NCI-H345 treated with DMSO at 0.1 percent for 48 hours (cell line): ENCODE data around the gene AIRE.
A peak's percentile ranks its signal among the peaks of the same experiment; 100 is the strongest.
"Not testable (repeated sequence)": the region's sequence is repeated elsewhere in the genome, so short reads cannot be mapped to it uniquely, and the experiment has no call there.

Experiments used
- DNase-seq: peaks from one replicate; lab custom pipeline; 2025; ENCODE audit not compliant: unreplicated experiment; lab: John Stamatoyannopoulos, UW

AIRE gene

DNA sequence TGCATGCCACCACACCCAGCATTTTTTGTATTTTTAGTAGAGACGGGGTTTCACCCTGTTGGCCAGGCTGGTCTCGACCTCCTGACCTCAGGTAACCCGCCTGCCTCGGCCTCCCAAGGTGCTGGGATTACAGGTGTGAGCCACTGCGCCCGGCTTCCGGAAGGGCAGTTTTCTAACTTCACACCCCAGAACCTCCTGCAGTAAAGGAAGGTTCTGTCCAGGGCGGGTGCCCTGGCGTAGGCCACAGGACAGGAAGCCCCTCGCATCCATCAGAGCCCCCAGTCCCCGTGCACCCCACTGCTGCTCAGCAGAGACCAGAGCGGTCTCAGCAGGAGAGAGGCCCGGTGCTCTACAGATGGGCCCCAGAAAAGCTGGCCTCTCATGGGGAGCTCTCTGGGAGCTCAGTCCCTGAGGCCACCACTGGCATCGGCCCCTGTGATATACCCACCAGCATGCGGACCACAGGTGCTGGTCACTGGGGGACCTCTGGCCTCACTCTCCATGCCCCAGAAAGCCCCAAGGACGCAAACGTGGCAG, 19.9 kb upstream of the AIRE start:
- DNase-seq = no peak

DNA sequence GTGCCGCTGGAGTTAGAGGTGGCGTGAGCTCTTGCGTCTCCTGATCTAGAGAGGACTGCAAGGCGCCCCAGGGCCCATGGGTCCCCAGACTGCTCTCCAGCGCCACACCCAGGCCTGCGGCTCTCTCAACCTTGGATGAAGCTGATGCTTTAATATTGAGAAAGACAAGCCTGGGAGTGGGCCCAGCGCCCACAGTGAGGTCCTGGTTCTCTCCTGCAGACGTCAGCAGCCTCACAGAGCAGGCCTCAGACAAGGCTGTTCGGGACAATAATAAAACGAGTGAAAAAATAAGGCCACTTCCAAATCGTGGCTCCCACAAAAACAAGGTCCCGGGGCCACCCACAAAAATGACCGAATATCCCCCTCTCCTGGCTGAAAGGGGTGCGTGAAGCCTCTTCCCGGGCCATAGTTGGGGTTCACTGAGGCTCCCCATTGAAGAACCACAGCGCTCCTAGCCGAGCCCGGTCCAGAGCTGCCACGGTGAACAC, 18.0 kb upstream of the AIRE start:
- DNase-seq = no peak

GRCh38 chr21:44269090-44269489, 16.6 kb upstream of the AIRE start:
- DNase-seq = no peak

GRCh38 chr21:44271558-44272283, 14.0 kb upstream of the AIRE start:
- DNase-seq = no peak

- no peak for DNase-seq
These were observed 13.3 kb upstream of the AIRE start for GRCh38 chr21:44272284-44272858.

- no peak for DNase-seq
These were observed 12.6 kb upstream of the AIRE start for GRCh38 chr21:44273046-44273445.

- no peak for DNase-seq
These were observed 10.6 kb upstream of the AIRE start for GRCh38 chr21:44275041-44275440.

DNA sequence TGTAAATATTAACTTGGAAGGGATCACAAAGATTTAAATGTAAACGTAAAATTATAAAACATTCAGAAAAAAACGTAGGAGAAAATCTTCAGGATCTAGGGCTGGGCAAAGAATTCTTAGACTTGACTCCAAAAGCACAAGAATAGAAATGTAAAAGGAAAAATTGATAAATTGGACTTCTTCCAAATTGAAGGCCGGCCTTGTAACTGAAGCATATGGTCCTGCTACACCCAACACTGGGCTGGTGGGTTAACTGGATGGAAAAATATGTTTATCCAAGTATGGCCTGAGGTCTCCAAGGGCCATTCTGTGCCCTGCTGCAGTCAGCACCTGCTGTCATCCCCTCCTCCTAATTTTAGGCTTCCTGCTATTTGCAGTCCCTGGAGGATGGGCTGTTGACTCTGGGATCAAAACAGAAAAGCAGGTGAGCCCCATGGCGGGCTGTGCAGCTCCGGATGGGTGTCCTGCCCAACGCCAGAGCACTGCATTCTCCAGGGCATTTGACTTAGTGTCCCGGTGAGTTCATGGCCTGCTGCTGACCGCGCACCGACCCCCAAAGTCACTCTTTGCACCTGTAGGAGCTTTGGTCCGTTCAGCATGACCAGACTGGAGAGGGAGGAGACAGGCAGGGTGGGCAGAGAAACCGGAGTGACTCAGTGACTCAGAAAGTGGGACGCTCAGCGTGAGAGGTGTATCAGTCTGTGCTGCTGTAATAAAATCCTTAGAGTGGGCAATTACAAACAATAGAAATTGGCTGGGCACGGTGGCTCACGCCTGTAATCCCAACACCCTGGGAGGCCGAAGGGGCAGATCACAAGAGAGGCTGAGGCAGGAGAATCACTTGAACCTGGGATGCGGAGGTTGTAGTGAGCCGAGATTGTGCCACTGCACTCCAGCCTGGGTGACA, 6.1 kb upstream of the AIRE start:
- DNase-seq = peak; percentile 60

DNA sequence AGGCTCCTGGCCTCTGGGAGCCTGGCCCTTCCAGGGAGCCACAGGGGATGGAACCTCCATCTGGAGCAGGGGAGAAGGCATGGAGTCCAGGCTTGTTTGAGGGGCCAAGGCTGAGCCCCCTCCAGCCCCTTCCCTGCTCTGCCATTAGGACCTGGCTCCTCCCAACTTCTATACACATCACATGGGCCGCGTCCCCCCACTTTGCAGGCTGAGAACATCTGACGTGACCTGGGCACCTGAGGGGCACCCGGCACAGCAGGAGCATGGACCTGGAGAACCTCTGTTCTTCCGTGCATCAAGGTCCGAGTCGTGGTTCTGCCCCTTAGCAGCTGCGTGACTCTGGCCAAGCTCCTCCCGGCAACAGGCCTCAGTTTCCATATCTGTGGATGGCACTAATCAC, 3.9 kb upstream of the AIRE start:
- no peak for DNase-seq

- no peak for DNase-seq
These were observed 3.3 kb upstream of the AIRE start for GRCh38 chr21:44282370-44282769.

DNA sequence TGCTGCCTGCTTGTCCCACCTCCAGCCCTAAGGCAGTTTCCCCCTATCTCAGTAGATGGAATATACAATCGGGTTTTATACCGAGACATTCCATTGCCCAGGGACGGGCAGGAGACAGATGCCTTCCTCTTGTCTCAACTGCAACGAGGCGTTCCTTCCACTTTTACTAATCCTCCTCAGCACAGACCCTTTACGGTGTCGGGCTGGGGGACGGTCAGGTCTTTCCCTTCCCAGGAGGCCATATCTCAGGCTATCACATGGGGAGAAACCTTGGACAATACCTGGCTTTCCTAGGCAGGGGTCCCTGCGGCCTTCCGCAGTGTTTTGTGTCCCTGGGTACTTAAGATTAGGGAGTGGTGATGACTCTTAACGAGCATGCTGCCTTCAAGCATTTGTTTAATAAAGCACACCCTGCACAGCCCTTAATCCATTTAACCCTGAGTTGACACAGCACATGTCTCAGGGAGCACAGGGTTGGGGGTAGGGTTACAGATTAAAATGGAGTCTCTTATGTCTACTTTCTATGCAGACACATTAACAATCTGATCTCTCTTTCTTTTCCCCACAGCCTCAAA, 2.4 kb upstream of the AIRE start:
- DNase-seq = not testable (repeated sequence)

GRCh38 chr21:44283948-44284347, 1.7 kb upstream of the AIRE start:
- no peak for DNase-seq

DNA sequence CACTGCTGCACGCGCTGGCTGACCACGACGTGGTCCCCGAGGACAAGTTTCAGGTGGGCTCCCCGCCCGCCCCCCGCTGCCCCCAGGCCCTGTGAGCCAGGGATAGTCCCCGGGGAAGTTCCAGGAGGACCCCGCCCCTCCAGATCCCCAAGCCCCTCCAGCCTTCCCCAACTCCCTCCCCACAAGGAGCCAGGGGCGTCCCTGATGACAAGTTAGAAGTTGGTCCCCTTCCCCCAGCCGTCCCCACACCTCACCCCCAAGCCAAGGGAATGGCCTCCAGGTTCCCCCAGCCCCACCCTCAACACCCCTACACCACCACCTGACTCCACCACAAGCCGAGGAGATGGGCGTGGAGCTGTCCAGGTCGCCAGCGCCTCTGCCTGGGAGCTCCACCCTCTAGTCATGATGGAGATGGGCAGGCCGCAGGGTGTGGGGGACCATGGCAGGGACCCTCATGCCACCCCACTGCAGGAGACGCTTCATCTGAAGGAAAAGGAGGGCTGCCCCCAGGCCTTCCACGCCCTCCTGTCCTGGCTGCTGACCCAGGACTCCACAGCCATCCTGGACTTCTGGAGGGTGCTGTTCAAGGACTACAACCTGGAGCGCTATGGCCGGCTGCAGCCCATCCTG, 525 bp downstream of the AIRE start:
- DNase-seq = no peak

- no peak for DNase-seq
These were observed 1.3 kb downstream of the AIRE start for GRCh38 chr21:44286716-44287632.

DNA sequence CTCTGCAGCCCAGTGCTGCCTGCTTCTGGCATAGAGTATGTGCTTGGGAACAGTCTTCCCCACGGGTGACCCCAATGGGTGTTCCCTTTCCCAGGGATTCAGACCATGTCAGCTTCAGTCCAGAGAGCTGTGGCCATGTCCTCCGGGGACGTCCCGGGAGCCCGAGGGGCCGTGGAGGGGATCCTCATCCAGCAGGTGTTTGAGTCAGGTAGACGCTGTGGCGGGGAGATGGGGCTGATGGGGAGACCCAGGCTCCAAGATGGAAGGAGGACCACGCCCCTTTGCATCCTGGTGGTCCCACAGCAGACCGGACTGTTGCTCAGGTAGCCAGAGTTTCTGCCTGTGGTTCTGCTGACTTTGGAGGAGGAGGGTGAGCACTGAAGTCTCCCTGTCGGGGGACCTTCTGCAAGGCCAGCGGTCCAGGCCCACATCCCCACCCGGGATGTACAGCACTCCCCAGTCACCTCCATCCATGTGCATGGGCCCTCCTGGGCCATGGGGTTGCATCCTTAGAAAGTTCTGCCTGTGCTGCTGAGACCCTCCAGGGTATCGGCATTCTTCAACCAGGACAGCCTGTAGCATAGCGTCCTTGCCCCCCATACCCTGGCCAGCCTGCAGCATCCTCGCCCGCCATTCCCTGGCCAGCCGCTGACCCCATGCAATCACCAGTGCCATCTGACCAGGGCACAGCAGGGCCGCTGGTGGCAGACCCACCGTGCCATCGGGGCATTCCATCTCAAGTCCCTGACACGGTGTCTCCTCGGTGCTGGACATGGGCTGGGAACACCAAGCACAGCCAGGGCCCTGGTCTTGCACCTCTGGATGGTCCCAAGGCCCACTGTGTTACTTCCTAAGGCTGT, 2.8 kb downstream of the AIRE start:
- DNase-seq = no peak

GRCh38 chr21:44289381-44290010, 3.8 kb downstream of the AIRE start:
- DNase-seq = no peak

- no peak for DNase-seq
These were observed 4.8 kb downstream of the AIRE start for GRCh38 chr21:44290327-44291077.
